Activated CD4-positive, alpha-beta T cell treated with anti-CD3 and anti-CD28 coated beads for 36 hours (primary cell): ENCODE measurements around the gene IRAK4. TPM values are rescaled to one million over a fixed set of nuclear protein-coding genes. Genes with fewer than 3 reads are reported as not detected.

ENCODE experiments used
- ATAC-seq: fragments of 200-7000 bp; cut with Tn5 transposase; one replicate; pipeline ENCODE4 v1.10.0; 2021; ENCODE audit warnings: mild to moderate bottlenecking, moderate library complexity
- CTCF ChIA-PET: fragments of 350-600 bp; sonication (Branson Sonifier 250); formaldehyde crosslinking; loops from one replicate; lab custom pipeline; 2021; ENCODE audit warnings: antibody characterized with exemption; lab: Charles Lee
- POLR2A ChIA-PET: fragments of 350-600 bp; sonication (Branson Sonifier 250); formaldehyde crosslinking; loops from one replicate; lab custom pipeline; 2021; ENCODE audit warnings: antibody characterized with exemption, inconsistent platforms; lab: Charles Lee
- DNase-seq: peaks from one replicate; pipeline ENCODE4 v3.0.0-alpha.2; 2020
- H3K27ac Mint-ChIP-seq: one replicate; pipeline ENCODE4 v1.8.0; 2021; ENCODE audit warnings: mixed read lengths
- H3K27me3 Mint-ChIP-seq: one replicate; pipeline ENCODE4 v1.8.0; 2021; ENCODE audit warnings: mixed read lengths
- H3K36me3 Mint-ChIP-seq: one replicate; pipeline ENCODE4 v1.8.0; 2021; ENCODE audit warnings: low read depth, mixed read lengths
- H3K4me1 Mint-ChIP-seq: one replicate; pipeline ENCODE4 v1.8.0; 2021; ENCODE audit warnings: mixed read lengths
- H3K4me3 Mint-ChIP-seq: one replicate; pipeline ENCODE4 v1.8.0; 2021; ENCODE audit warnings: mild to moderate bottlenecking, moderate library complexity, mixed read lengths
- H3K9me3 Mint-ChIP-seq: one replicate; pipeline ENCODE4 v1.8.0; 2021; ENCODE audit warnings: low read depth, mixed read lengths
- intact Hi-C, 2 experiments: fragments of 100-400 bp; cut with DNase I in 1 of 2; cut with micrococcal nuclease in 1 of 2; formaldehyde crosslinking; loops; one replicate each; pipeline versions ENCODE4 v1.14.2 to v1.15.1; 2022 to 2024; cut with DNase I, micrococcal nuclease
- total RNA-seq, 2 experiments: library from RNA; stranded (reverse); gene quantifications; one replicate each; pipeline ENCODE4 v1.2.3, GENCODE V29; 2021

The IRAK4 gene
- 10 to 100 TPM; 26.8 to 31.1 TPM for total RNA-seq

GRCh38 chr12:43758728-43759563 is at the start of gene IRAK4, which contains the start of gene PUS7L:
IRAK4 (plus strand) TSS chr12:43758951; CDS start chr12:43768112, 9,161 bp downstream.
PUS7L (minus strand) TSS chr12:43758790; CDS start chr12:43755245, 3,545 bp downstream.
- peak; percentile 97 for DNase-seq
- CTCF ChIA-PET, result interaction anchor here (0.6 to 1.2 kb wide), 9 partner anchors 11 to 993 kb away, joined by 3 to 8 read pairs (median 3); no protein-coding TSS in a partner anchor
- Mint-ChIP-seq H3K4me3 (peak within 1 kb of the TSS; percentile 95), H3K4me1 (peaks cover 66% of the 10 kb centered on the region), H3K27me3 (no peaks in the 10 kb centered on the region), H3K27ac (peak within 1 kb of the TSS; percentile 99), H3K36me3 (peaks cover 53% of the 10 kb centered on the region), H3K9me3 (no peaks in the 10 kb centered on the region)
- POLR2A ChIA-PET, result interaction anchor here (1.6 kb wide), 1 partner anchor 47 kb away, joined by 7 read pairs; the partner anchor contains the start of gene TWF1
- intact Hi-C loops, result loop anchor here (1.0 to 10.0 kb wide), 6 partner anchors 29 to 1520 kb away; partner anchors contain the start of genes TWF1 (in 2 of the 2), TMEM117 (in 1 of the 2) and YAF2 (in 1 of the 2)
- peak; percentile 94 for ATAC-seq

- peaks cover 10% of the 10 kb centered on the region for H3K9me3 Mint-ChIP-seq
- H3K4me3 Mint-ChIP-seq, result no peak overlapping the region
- POLR2A ChIA-PET, result no interaction called here
- no peak for DNase-seq
- no peaks in the 10 kb centered on the region for H3K36me3 Mint-ChIP-seq
- peaks cover 36% of the 10 kb centered on the region for H3K27me3 Mint-ChIP-seq
- H3K4me1 Mint-ChIP-seq, result no peaks in the 10 kb centered on the region
- intact Hi-C loops, result no loop called here
- ATAC-seq, result no peak
- CTCF ChIA-PET, result no interaction called here
- no peak overlapping the region for H3K27ac Mint-ChIP-seq
These were observed 47.4 kb upstream of the IRAK4 start for GRCh38 chr12:43711348-43711747.

GRCh38 chr12:43722621-43723020 is 36.1 kb upstream of the IRAK4 start:
- Mint-ChIP-seq H3K4me1 (no peaks in the 10 kb centered on the region), H3K9me3 (no peaks in the 10 kb centered on the region), H3K36me3 (peaks cover 12% of the 10 kb centered on the region), H3K27ac (no peak overlapping the region), H3K4me3 (no peak overlapping the region), H3K27me3 (no peaks in the 10 kb centered on the region)
- intact Hi-C loops, result no loop called here
- ChIA-PET POLR2A (no interaction called here), CTCF (interaction anchor here (0.6 to 1.2 kb wide), 3 partner anchors 14 to 278 kb away, joined by 3 read pairs; no protein-coding TSS in a partner anchor)
- ATAC-seq (no peak), DNase-seq (no peak)

DNA sequence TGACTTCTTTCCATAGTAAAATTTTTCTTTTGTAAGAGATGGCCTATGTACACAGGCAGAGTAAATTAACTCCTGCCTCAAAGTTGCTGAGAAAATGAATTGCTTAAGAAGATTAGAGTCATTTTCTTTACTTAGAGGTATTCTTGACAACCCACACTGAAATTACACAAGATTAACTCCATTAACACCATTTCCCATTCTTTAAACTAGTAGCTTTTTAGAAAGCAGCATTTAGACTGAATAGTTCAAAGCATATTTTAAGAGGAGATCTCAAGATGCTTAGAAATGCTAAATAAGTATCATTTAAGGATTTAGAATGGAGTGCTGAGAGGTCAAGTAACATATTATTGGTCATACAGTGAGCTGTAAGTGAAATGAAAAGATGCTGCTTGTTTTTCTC is 35.6 kb upstream of the IRAK4 start:
- ChIA-PET POLR2A (no interaction called here), CTCF (interaction anchor here (0.8 to 1.2 kb wide), 2 partner anchors 14 to 278 kb away, joined by 3 read pairs; no protein-coding TSS in a partner anchor)
- H3K4me3 Mint-ChIP-seq, result no peak overlapping the region
- no peaks in the 10 kb centered on the region for H3K9me3 Mint-ChIP-seq
- peaks cover 12% of the 10 kb centered on the region for H3K36me3 Mint-ChIP-seq
- H3K27me3 Mint-ChIP-seq, result no peaks in the 10 kb centered on the region
- H3K27ac Mint-ChIP-seq, result no peak overlapping the region
- no peaks in the 10 kb centered on the region for H3K4me1 Mint-ChIP-seq
- no peak for ATAC-seq
- intact Hi-C loops, result no loop called here
- DNase-seq, result no peak

DNA sequence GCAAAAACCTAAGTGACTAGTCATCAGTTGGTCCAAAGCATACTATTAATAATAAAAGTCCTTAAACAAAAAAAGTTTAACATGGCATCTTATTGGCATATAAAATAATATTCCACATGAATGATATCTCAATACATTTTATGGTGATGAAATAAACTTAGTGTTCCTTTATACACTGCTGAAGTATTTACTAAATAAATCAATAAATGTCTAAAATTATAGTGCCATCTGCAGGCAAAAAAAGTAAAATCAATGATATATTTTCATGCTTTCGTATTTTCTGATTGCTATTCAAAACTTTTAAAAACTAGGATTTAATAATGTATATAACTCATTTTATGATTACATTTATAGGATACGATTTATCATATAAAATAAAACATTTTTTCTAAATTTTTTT is 30.6 kb upstream of the IRAK4 start:
- intact Hi-C loops, result loop anchor here (2.0 kb wide), 2 partner anchors 227 to 283 kb away; no protein-coding TSS in a partner anchor
- ChIA-PET CTCF (interaction anchor here (0.7 kb wide), 2 partner anchors 11 to 14 kb away, joined by 3 to 4 read pairs; no protein-coding TSS in a partner anchor), POLR2A (interaction anchor here (0.5 kb wide), 1 partner anchor 27 kb away, joined by 3 read pairs; no protein-coding TSS in a partner anchor)
- no peaks in the 10 kb centered on the region for H3K9me3 Mint-ChIP-seq
- no peak for ATAC-seq
- H3K4me3 Mint-ChIP-seq, result no peak overlapping the region
- H3K27me3 Mint-ChIP-seq, result no peaks in the 10 kb centered on the region
- H3K27ac Mint-ChIP-seq, result no peak overlapping the region
- peaks cover 14% of the 10 kb centered on the region for H3K4me1 Mint-ChIP-seq
- H3K36me3 Mint-ChIP-seq, result peaks cover 27% of the 10 kb centered on the region
- DNase-seq, result no peak

DNA sequence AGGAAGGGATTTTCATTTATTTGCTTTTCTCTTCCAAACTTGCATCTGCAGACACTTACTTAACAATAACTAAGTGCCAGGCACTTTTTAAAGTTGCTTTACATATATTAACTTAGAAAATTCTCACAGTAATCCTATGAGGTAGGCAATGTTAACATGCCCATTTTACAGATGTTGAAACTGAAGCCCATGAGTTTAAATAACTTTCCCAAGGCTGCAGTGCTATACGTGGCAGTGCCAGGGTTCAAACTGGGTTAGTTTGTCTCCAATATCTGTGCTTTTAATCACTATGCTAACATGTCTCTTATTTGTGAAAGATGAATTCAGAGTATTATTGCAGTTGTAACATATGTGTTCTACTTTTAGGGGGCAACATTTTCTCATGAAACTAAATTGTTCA is 30.1 kb upstream of the IRAK4 start:
- Mint-ChIP-seq H3K9me3 (no peaks in the 10 kb centered on the region), H3K27ac (no peak overlapping the region), H3K4me1 (peaks cover 14% of the 10 kb centered on the region), H3K27me3 (no peaks in the 10 kb centered on the region), H3K36me3 (peaks cover 27% of the 10 kb centered on the region), H3K4me3 (no peak overlapping the region)
- intact Hi-C loops, result loop anchor here (2.0 kb wide), 2 partner anchors 228 to 284 kb away; no protein-coding TSS in a partner anchor
- ATAC-seq (no peak), DNase-seq (no peak)
- ChIA-PET POLR2A (interaction anchor here (0.5 kb wide), 1 partner anchor 26 kb away, joined by 3 read pairs; no protein-coding TSS in a partner anchor), CTCF (interaction anchor here (1.0 kb wide), 1 partner anchor 26 kb away, joined by 3 read pairs; no protein-coding TSS in a partner anchor)

GRCh38 chr12:43730283-43730682 is 28.5 kb upstream of the IRAK4 start:
- Mint-ChIP-seq H3K27ac (peak overlapping the region; percentile 25), H3K9me3 (no peaks in the 10 kb centered on the region)
- intact Hi-C loops, result loop anchor here in 1 of 2 experiments (1.0 kb wide), 1 partner anchor 28 kb away; the partner anchor contains the start of genes IRAK4 and PUS7L

DNA sequence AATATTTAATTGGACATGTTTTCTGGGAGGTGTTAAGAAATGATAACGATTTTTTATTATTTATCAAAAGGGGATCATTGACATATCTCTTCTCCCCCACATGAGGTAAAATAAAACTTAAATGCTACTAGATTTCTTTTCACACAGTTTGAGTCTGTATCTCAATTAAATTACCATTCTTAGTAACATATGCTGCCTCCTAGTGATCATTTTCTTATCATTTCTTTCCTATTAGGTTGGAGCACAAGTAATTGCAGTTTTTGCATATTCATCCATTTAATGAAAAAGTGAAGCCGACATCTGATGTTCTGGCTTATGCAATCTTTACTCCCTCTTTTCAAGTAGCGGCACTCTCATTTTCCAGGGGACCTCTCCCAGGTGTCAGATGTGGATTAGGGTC is 25.1 kb upstream of the IRAK4 start:
- ChIA-PET POLR2A (no interaction called here), CTCF (interaction anchor here (1.0 kb wide), 1 partner anchor 288 kb away, joined by 3 read pairs; no protein-coding TSS in a partner anchor)
- H3K27ac Mint-ChIP-seq, result no peak overlapping the region
- H3K36me3 Mint-ChIP-seq, result peaks cover 25% of the 10 kb centered on the region
- intact Hi-C loops, result no loop called here
- H3K4me1 Mint-ChIP-seq, result peaks cover 14% of the 10 kb centered on the region
- H3K9me3 Mint-ChIP-seq, result no peaks in the 10 kb centered on the region
- ATAC-seq, result no peak
- H3K27me3 Mint-ChIP-seq, result no peaks in the 10 kb centered on the region
- DNase-seq, result no peak
- H3K4me3 Mint-ChIP-seq, result no peak overlapping the region

More at GRCh38 chr12:43730283-43730682, 28.5 kb upstream of the IRAK4 start:
- Mint-ChIP-seq H3K36me3 (peaks cover 29% of the 10 kb centered on the region), H3K4me3 (no peak overlapping the region), H3K4me1 (peaks cover 14% of the 10 kb centered on the region), H3K27me3 (no peaks in the 10 kb centered on the region)
- POLR2A ChIA-PET, result no interaction called here
- ATAC-seq (peak; percentile 93), DNase-seq (no peak)
- CTCF ChIA-PET, result interaction anchor here (0.6 to 1.4 kb wide), 3 partner anchors 15 to 1975 kb away, joined by 3 read pairs; no protein-coding TSS in a partner anchor

GRCh38 chr12:43736927-43737440 is 21.8 kb upstream of the IRAK4 start:
- POLR2A ChIA-PET, result no interaction called here

DNA sequence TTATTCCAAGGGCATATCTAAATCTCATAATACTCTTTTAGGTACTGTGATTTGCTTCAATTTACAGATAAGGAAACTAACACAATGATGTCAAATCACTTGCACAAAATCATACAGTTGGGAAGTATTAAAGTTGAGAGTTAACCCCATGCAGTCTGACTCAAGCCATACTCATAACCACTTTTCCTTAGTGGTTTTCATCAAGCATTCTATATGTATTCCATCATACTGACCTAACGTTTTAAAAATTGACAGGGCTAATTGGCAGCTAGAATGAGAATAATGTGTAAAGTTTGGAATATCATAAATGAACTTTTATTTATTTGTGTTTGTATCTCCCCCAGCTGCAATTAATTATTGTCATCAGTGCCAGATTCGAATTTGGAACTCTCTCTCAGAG is 21.1 kb upstream of the IRAK4 start:
- no peak for DNase-seq
- ChIA-PET POLR2A (no interaction called here), CTCF (interaction anchor here (1.2 kb wide), 1 partner anchor 23 kb away, joined by 4 read pairs; no protein-coding TSS in a partner anchor)
- H3K9me3 Mint-ChIP-seq, result no peaks in the 10 kb centered on the region
- H3K4me1 Mint-ChIP-seq, result no peaks in the 10 kb centered on the region
- H3K36me3 Mint-ChIP-seq, result peaks cover 18% of the 10 kb centered on the region
- no peak for ATAC-seq
- no peaks in the 10 kb centered on the region for H3K27me3 Mint-ChIP-seq
- no peak overlapping the region for H3K27ac Mint-ChIP-seq
- H3K4me3 Mint-ChIP-seq, result no peak overlapping the region
- intact Hi-C loops, result no loop called here

More at GRCh38 chr12:43736927-43737440, 21.8 kb upstream of the IRAK4 start:
- Mint-ChIP-seq H3K36me3 (peaks cover 16% of the 10 kb centered on the region), H3K9me3 (no peaks in the 10 kb centered on the region), H3K4me1 (no peaks in the 10 kb centered on the region), H3K4me3 (no peak overlapping the region), H3K27me3 (no peaks in the 10 kb centered on the region), H3K27ac (no peak overlapping the region)
- intact Hi-C loops, result no loop called here
- DNase-seq (no peak), ATAC-seq (no peak)
- CTCF ChIA-PET, result interaction anchor here (0.9 to 1.2 kb wide), 2 partner anchors 20 to 22 kb away, joined by 4 to 5 read pairs; no protein-coding TSS in a partner anchor
